Measurements from ENCODE around the gene PCDH18. TPM values are rescaled to one million over a fixed set of nuclear protein-coding genes. Genes with fewer than 3 reads are reported as not detected.
A peak's percentile ranks its signal among the peaks of the same experiment; 100 is the strongest.

PCDH18 gene
- total RNA-seq, 1 donor: 191 TPM

GRCh38 chr4:137543648-137544047 is 11.4 kb upstream of the PCDH18 start:
- DNase-seq (ENCODE audit: insufficient read length, low spot score, missing footprints): no peak
- no peak overlapping the region for H3K4me3 ChIP-seq (ENCODE audit: insufficient read depth, low read length)
- no peaks in the 10 kb centered on the region for H4K20me1 ChIP-seq (ENCODE audit: insufficient read depth, low read length)
- H3K27me3 ChIP-seq (ENCODE audit: insufficient read depth, low read length): no peaks in the 10 kb centered on the region
- no peak overlapping the region for H3K27ac ChIP-seq (ENCODE audit: low read depth, low read length)
- TF ChIP-seq, protein P1, sequence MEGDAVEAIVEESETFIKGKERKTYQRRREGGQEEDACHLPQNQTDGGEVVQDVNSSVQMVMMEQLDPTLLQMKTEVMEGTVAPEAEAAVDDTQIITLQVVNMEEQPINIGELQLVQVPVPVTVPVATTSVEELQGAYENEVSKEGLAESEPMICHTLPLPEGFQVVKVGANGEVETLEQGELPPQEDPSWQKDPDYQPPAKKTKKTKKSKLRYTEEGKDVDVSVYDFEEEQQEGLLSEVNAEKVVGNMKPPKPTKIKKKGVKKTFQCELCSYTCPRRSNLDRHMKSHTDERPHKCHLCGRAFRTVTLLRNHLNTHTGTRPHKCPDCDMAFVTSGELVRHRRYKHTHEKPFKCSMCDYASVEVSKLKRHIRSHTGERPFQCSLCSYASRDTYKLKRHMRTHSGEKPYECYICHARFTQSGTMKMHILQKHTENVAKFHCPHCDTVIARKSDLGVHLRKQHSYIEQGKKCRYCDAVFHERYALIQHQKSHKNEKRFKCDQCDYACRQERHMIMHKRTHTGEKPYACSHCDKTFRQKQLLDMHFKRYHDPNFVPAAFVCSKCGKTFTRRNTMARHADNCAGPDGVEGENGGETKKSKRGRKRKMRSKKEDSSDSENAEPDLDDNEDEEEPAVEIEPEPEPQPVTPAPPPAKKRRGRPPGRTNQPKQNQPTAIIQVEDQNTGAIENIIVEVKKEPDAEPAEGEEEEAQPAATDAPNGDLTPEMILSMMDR (IDR thresholded peaks at IDR 0.05; ENCODE audit: extremely low read depth, low read depth, low read length): no peak
- peaks cover 26% of the 10 kb centered on the region for H3K4me1 ChIP-seq (ENCODE audit: insufficient read depth, low read length)
- H3K36me3 ChIP-seq (ENCODE audit: insufficient read depth, low read length): no peaks in the 10 kb centered on the region
- H2AFZ ChIP-seq (ENCODE audit: low read length): peak overlapping the region; percentile 49
- no peak overlapping the region for H3K4me2 ChIP-seq (ENCODE audit: insufficient read depth, low read length)
- H3K9me3 ChIP-seq (ENCODE audit: low read depth, low read length): no peaks in the 10 kb centered on the region
- no peaks in the 10 kb centered on the region for H3K79me2 ChIP-seq (ENCODE audit: insufficient read depth, low read length)

DNA sequence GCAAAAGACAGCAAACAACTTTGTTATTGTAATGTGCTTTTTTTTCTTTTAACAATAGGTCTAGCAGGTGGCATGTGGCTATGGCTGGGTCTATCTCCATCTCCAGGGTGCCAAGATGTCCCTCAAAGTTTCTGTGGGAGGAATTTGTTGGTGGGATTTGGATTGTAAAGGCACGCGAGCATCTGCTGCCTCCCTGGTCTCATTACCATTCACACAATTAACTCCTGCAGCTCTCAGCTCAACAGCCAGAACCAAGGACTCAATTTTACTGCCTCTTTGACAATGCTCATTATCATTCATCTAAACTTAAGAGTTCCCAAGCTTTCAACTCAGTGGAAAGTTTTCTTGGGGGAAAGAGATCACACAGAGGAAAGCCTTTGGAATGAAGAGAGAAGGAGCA is 10.9 kb upstream of the PCDH18 start:
- H3K27ac ChIP-seq (ENCODE audit: low read depth, low read length): no peak overlapping the region
- TF ChIP-seq, protein P1 (IDR thresholded peaks at IDR 0.05; ENCODE audit: extremely low read depth, low read depth, low read length): no peak
- no peak overlapping the region for H3K4me2 ChIP-seq (ENCODE audit: insufficient read depth, low read length)
- no peaks in the 10 kb centered on the region for H3K9me3 ChIP-seq (ENCODE audit: low read depth, low read length)
- DNase-seq (ENCODE audit: insufficient read length, low spot score, missing footprints): no peak
- no peak overlapping the region for H3K4me3 ChIP-seq (ENCODE audit: insufficient read depth, low read length)
- no peaks in the 10 kb centered on the region for H3K27me3 ChIP-seq (ENCODE audit: insufficient read depth, low read length)
- no peaks in the 10 kb centered on the region for H3K36me3 ChIP-seq (ENCODE audit: insufficient read depth, low read length)
- H4K20me1 ChIP-seq (ENCODE audit: insufficient read depth, low read length): no peaks in the 10 kb centered on the region
- H3K79me2 ChIP-seq (ENCODE audit: insufficient read depth, low read length): no peaks in the 10 kb centered on the region
- H3K4me1 ChIP-seq (ENCODE audit: insufficient read depth, low read length): peaks cover 26% of the 10 kb centered on the region
- H2AFZ ChIP-seq (ENCODE audit: low read length): peak overlapping the region; percentile 49

DNA sequence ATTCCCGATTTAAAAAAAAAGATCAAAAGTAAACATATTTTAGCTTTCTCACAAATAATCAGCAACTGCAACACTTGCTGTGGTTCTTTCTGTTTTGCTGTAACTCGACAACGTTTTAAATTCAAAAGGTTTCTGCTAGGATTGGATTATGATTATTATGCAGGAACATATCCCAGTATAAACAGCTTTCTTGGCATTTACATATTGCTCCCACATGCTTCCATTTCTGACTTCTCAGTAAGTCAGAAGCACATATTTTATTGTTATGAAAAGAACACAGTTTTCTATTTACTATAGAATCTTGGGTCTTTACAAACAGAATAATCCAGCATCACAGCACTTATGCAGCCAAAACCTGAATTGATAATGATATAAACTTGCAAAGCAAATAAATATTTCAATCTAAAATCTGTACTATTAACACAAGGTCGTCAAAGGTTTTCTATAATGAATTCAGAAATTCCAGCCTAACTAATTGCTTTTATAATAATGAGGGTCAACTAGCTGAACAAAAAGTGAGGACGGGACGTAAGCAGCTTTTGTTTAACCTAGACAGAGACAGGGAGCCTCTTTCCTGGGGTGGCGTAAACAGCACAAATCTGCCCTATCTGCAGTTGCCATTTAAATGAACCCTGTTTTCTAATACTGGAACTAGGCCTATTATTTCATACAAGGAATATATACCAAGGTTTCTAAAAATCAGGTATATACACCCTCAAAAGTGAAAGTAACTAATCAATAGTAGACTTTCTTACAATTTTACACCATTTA is 9.8 kb upstream of the PCDH18 start:
- no peak for DNase-seq (ENCODE audit: insufficient read length, low spot score, missing footprints)
- peak overlapping the region; percentile 63 for H3K4me3 ChIP-seq (ENCODE audit: insufficient read depth, low read length)
- H3K9me3 ChIP-seq (ENCODE audit: low read depth, low read length): no peaks in the 10 kb centered on the region
- peak overlapping the region; percentile 45 for H3K27ac ChIP-seq (ENCODE audit: low read depth, low read length)
- H3K36me3 ChIP-seq (ENCODE audit: insufficient read depth, low read length): no peaks in the 10 kb centered on the region
- peak overlapping the region; percentile 92 for H3K4me2 ChIP-seq (ENCODE audit: insufficient read depth, low read length)
- H2AFZ ChIP-seq (ENCODE audit: low read length): peak overlapping the region; percentile 93
- TF ChIP-seq, protein P1 (IDR thresholded peaks at IDR 0.05; ENCODE audit: extremely low read depth, low read depth, low read length): no peak
- no peaks in the 10 kb centered on the region for H3K79me2 ChIP-seq (ENCODE audit: insufficient read depth, low read length)
- H4K20me1 ChIP-seq (ENCODE audit: insufficient read depth, low read length): no peaks in the 10 kb centered on the region
- H3K4me1 ChIP-seq (ENCODE audit: insufficient read depth, low read length): peaks cover 26% of the 10 kb centered on the region
- H3K27me3 ChIP-seq (ENCODE audit: insufficient read depth, low read length): no peaks in the 10 kb centered on the region

DNA sequence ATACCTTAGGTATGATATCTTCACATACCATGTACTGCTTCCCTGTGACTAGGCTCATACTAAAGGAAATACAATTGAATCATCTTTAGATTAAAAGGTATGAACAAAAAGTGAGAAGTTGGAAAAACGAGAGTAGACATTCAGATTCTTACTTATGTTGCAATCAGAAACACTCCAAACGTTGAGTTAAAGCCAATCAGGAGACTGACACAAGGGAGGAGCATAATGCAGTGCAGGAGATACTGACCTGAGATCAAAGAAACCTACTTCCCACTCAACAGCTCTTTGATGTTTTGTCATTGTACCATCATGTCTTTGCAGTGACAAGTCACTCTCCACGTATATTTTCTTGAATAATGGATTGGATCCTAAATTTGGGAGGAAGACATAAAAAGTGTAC is 8.9 kb upstream of the PCDH18 start:
- peak overlapping the region; percentile 92 for H3K4me2 ChIP-seq (ENCODE audit: insufficient read depth, low read length)

More for the DNA sequence above, 8.9 kb upstream of the PCDH18 start:
- H4K20me1 ChIP-seq (ENCODE audit: insufficient read depth, low read length): no peaks in the 10 kb centered on the region
- no peaks in the 10 kb centered on the region for H3K36me3 ChIP-seq (ENCODE audit: insufficient read depth, low read length)
- H3K79me2 ChIP-seq (ENCODE audit: insufficient read depth, low read length): no peaks in the 10 kb centered on the region
- H3K27ac ChIP-seq (ENCODE audit: low read depth, low read length): no peak overlapping the region
- DNase-seq (ENCODE audit: insufficient read length, low spot score, missing footprints): no peak
- H3K4me1 ChIP-seq (ENCODE audit: insufficient read depth, low read length): peaks cover 26% of the 10 kb centered on the region
- peak overlapping the region; percentile 63 for H3K4me3 ChIP-seq (ENCODE audit: insufficient read depth, low read length)
- H3K27me3 ChIP-seq (ENCODE audit: insufficient read depth, low read length): no peaks in the 10 kb centered on the region
- H3K9me3 ChIP-seq (ENCODE audit: low read depth, low read length): no peaks in the 10 kb centered on the region
- H2AFZ ChIP-seq (ENCODE audit: low read length): peak overlapping the region; percentile 93
- TF ChIP-seq, protein P1 (IDR thresholded peaks at IDR 0.05; ENCODE audit: extremely low read depth, low read depth, low read length): no peak

All from osteoblast (primary cell).